Right lung (tissue), 10 donors: Measurements from ENCODE around the gene NAGK. TPM values are rescaled to one million over a fixed set of nuclear protein-coding genes. Genes with fewer than 3 reads are reported as not detected.
"Not testable (repeated sequence)": the region's sequence is repeated elsewhere in the genome, so short reads cannot be mapped to it uniquely, and the experiment has no call there.

Source experiments
- DNase-seq, 2 donors: peaks; one replicate each; pipeline ENCODE4 v3.0.0-alpha.2; 2013
- long read RNA-seq, 8 donors: transcript quantifications; one replicate each; lab custom pipeline, GENCODE V29; 2026
- polyA plus RNA-seq, 5 donors: library from polyadenylated mRNA; unstranded; fragments of 120-200 nt; gene quantifications; one replicate each; pipeline versions ENCODE4 v1.2.1 to v1.2.3, GENCODE V29; 2013; ENCODE audit warnings: inconsistent platforms in 1 of 5, low replicate concordance in 1 of 5; ENCODE audit not compliant: insufficient read length in 5 of 5, insufficient read depth in 1 of 5

The NAGK gene
- 100 to 1,000 TPM in 3 of 5 donors, 10 to 100 TPM in 2; 83.3 to 111 (median 102) TPM for polyA plus RNA-seq
- long read RNA-seq, donor 1, full-length matches to known transcripts: 34 of 34 reads
- long read RNA-seq, donor 1, partial matches to known transcripts: 0 of 34 reads
- long read RNA-seq, donor 1, other reads (novel, unspliced or antisense): 0 of 34 reads
- long read RNA-seq, donor 2, transcript NAGK-219 (3 exons, 2,483 nt): minor isoform, 9 of 62 reads
- long read RNA-seq, donor 2, transcript NAGK-229 (10 exons, 1,801 nt): major isoform, 18 of 62 reads
- long read RNA-seq, donor 2, transcript NAGK-211 (4 exons, 441 nt): minor isoform, 7 of 62 reads
- long read RNA-seq, donor 2, transcript NAGK-222 (2 exons, 424 nt): minor isoform, 13 of 62 reads
- long read RNA-seq, donor 2, partial matches to known transcripts: 11 of 62 reads
- long read RNA-seq, donor 2, other reads (novel, unspliced or antisense): 0 of 62 reads
- long read RNA-seq, donor 3, transcript NAGK-211 (4 exons, 441 nt): minor isoform, 5 of 74 reads
- long read RNA-seq, donor 3, transcript NAGK-229 (10 exons, 1,801 nt): major isoform, 20 of 74 reads
- long read RNA-seq, donor 3, transcript NAGK-219 (3 exons, 2,483 nt): minor isoform, 14 of 74 reads
- long read RNA-seq, donor 3, transcript NAGK-222 (2 exons, 424 nt): minor isoform, 9 of 74 reads
- long read RNA-seq, donor 3, partial matches to known transcripts: 21 of 74 reads
- long read RNA-seq, donor 3, other reads (novel, unspliced or antisense): 0 of 74 reads
- long read RNA-seq, donor 4, transcript NAGK-211 (4 exons, 441 nt): major isoform, 11 of 40 reads
- long read RNA-seq, donor 4, transcript NAGK-229 (10 exons, 1,801 nt): minor isoform, 5 of 40 reads
- long read RNA-seq, donor 4, transcript NAGK-219 (3 exons, 2,483 nt): minor isoform, 5 of 40 reads
- long read RNA-seq, donor 4, partial matches to known transcripts: 11 of 40 reads
- long read RNA-seq, donor 4, other reads (novel, unspliced or antisense): 0 of 40 reads
- long read RNA-seq, donor 5, transcript NAGK-229 (10 exons, 1,801 nt): major isoform, 24 of 97 reads
- long read RNA-seq, donor 5, transcript NAGK-211 (4 exons, 441 nt): minor isoform, 16 of 97 reads
- long read RNA-seq, donor 5, transcript NAGK-222 (2 exons, 424 nt): minor isoform, 7 of 97 reads
- long read RNA-seq, donor 5, transcript NAGK-219 (3 exons, 2,483 nt): minor isoform, 13 of 97 reads
- long read RNA-seq, donor 5, partial matches to known transcripts: 33 of 97 reads
- long read RNA-seq, donor 5, other reads (novel, unspliced or antisense): 0 of 97 reads
- long read RNA-seq, donor 6, full-length matches to known transcripts: 49 of 65 reads
- long read RNA-seq, donor 6, partial matches to known transcripts: 16 of 65 reads
- long read RNA-seq, donor 6, other reads (novel, unspliced or antisense): 0 of 65 reads
- long read RNA-seq, donor 7, transcript NAGK-219 (3 exons, 2,483 nt): minor isoform, 7 of 66 reads
- long read RNA-seq, donor 7, transcript NAGK-211 (4 exons, 441 nt): minor isoform, 7 of 66 reads
- long read RNA-seq, donor 7, transcript NAGK-222 (2 exons, 424 nt): minor isoform, 6 of 66 reads
- long read RNA-seq, donor 7, transcript NAGK-229 (10 exons, 1,801 nt): major isoform, 24 of 66 reads
- long read RNA-seq, donor 7, partial matches to known transcripts: 17 of 66 reads
- long read RNA-seq, donor 7, other reads (novel, unspliced or antisense): 0 of 66 reads
- long read RNA-seq, donor 8, full-length matches to known transcripts: 22 of 22 reads
- long read RNA-seq, donor 8, partial matches to known transcripts: 0 of 22 reads
- long read RNA-seq, donor 8, other reads (novel, unspliced or antisense): 0 of 22 reads

DNA sequence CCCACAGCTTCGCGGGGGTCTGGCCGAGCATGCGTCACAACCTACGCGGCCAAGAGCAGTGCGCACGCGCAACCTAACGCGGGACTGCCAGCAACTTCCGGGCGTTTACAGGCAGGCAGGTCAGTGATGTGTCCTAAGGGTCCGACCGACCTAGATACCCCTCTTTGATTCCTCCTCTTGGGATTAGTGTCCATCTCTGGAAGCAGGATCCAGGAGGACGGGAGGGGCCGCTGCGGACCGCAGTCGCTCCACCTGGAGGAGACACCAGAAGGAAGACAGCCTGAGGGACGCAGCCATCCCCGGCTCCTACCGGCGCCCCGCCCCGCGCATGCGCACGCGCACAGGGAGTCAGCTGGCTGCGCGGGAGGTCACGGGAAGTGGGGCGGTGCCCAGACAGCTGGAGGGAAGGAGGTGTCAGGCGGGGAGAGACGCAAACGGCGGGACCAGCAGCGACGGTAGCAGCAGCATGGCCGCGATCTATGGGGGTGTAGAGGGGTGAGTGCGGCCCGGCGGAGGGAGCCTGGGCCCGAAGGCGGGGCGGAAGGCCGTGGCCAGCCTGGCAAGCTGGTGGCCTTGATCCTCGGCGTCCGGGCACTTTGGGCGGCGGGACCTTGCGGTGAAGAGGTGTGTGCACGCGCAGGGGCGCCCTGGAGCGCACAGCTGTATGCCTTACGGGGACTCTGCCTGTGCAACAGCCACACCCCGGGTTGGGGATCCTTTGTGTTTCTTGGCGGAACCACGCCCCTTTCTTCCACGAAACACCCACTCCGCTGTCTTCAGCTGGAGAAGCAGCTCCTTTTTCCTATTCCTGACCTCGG lies at the start of gene NAGK:
Gene NAGK (plus strand): TSS at position 431 of the 818 bp plus-strand sequence. CDS start 36 bp downstream, at position 467.
- DNase-seq: peak; percentile 98

DNA sequence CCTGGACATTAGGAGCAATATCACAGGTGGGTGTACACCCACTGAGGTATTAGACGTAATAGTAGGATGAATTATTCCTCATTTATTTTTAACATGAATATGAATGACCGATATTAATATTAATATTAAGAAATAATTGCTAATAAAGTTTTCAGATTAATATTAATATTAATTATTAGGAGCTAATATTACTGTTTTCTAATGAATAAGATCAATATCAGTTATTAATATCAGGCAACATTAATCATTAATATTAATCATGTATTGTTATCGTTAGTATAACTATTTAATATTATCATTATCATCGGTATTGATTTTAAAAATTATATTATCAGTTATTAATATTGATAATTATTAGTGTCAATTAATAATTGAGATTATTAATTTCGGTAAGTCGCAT lies 48.5 kb upstream of the NAGK start:
- not testable (repeated sequence) for DNase-seq

DNA sequence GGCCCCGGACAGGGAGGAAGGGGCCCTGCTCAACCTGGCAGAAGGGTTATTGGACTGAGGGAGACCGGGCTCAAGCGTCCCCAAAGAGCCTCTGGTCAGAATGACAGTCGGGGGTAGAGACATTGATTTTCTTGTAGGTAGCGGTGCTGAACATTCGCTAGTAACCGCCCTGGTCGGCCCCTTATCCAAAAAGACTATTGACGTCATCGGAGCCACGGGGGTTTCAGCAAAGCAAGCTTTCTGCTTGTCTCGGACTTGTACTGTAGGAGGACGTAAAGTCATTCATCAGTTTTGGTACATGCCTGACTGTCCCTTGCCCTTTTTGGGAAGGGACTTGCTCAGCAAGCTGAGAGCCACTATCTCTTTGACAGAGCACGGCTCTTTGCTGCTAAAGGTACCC lies 47.1 kb upstream of the NAGK start:
- not testable (repeated sequence) for DNase-seq

DNA sequence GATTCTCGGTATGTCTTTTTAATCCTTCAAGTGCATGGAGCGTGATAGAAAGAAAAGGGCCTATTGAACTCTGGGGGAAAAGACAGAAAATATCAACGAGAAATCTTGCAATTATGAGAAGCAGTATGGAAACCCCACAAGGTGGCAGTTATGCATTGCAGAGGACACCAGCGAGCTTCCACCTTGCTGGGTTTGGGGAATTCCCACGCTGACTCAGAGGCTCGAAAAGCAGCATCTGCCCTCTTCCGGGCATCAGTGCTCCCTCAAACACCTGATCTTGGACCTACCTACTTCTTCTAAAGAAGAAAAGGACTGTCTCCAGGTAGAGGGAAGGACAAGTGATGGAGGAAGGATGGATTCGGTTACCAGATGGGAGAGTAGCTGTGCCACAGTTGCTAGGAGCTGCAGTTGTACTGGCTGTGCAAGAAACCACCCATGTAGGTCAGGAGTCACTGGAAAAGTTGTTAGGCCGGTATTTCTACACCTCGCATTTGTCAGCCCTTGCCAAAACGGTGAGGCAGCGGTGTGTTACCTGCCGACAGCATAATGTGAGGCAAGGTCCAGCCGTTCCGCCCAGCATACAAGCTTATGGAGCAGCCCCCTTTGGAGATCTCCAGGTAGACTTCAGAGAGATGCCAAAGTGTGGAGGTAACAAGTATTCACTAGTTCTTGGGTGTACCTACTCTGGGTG lies 44.8 kb upstream of the NAGK start:
- peak; percentile 31 to 36 for DNase-seq

DNA sequence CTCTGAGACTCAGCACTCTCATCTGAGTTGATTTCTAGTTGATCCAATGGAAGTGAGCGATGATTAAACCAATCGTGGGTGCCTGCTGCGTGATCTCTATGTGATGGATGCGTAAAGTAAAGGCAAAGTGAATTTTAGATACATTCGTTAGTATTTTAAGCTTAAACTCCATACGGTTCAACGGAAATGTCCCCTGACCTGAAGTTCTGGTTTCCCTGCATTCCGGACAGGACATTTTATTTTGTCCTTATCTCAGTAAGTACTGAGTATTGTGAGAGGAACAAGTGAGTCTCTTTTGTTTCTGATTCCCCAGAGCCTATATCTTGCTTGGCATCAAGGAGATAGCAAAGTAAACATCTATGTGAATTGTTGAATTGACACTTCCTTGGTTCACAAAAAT lies 32.2 kb upstream of the NAGK start:
- DNase-seq: not testable (repeated sequence)

DNA sequence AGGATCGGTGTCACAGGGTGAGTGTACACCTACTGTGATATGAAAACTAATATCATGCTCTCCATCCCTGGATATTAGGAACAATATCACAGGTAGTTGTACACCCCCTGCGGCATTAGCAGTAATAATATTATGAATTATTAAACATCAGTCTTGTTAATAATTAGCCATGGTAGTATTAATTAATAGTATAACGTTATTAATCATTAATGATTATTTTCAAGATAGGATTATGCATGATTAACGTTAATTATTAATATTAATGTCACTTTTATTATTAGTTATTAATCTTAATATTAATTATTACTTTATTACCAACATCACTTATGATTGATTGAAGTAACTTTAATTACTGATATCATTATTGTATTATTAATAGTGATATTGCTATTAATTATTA lies 26.2 kb upstream of the NAGK start:
- DNase-seq: no peak

DNA sequence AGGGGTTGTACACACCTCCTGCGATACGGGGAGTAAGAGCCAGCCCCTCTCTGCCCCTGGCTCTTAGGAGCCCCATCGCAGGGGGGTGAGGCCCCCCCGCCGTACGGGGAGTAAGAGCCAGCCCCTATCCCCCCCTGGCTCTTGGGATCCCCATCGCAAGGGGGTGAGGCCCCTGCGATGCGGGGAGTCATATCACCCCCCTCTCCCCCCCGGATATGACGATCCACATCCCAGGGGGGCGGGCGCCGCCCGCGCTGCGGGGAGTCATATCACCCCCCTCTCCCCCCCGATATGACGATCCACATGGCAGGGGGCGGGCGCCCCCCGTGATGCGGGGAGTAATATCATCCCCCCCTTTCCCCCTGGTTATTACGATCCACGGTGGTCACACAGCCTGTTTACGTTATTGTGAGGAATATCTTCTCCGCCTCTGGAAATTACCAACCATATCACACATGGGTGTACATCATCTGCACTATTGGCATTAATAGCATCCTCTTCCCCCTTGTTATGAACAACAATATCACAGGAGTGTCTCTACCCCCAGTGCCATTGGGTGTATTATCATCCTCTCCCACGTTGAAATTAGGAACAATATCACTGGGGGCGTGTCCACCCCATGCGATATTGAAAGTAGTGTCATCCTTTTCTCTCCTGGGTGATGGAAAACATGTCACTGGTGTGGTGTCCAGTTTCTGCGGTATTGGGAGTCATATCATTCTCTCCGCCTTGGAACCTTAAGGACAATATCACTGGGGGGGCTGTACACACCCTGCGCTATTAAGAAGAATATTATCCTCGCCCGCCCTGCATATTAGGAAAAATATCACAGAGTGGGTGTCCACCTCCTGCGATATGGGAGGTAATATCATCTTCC lies 24.7 kb upstream of the NAGK start:
- no peak for DNase-seq

DNA sequence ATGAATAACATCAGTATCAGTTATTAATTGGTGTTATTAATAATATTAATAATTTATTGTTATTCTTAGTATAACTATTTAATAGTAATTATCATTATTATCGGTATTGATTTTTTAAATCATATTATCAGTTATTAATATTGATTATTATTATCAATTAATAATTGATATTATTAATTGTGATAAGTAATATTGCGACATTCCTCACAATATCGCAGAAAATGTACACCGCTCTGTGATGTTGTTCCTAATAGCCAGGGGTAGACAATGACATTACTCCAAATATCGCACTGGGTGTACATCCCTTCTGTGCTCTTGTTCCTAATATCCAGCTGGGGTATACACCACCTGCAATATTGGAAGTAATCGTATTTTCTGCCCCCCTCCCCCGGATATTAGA lies 23.3 kb upstream of the NAGK start:
- no peak for DNase-seq

DNA sequence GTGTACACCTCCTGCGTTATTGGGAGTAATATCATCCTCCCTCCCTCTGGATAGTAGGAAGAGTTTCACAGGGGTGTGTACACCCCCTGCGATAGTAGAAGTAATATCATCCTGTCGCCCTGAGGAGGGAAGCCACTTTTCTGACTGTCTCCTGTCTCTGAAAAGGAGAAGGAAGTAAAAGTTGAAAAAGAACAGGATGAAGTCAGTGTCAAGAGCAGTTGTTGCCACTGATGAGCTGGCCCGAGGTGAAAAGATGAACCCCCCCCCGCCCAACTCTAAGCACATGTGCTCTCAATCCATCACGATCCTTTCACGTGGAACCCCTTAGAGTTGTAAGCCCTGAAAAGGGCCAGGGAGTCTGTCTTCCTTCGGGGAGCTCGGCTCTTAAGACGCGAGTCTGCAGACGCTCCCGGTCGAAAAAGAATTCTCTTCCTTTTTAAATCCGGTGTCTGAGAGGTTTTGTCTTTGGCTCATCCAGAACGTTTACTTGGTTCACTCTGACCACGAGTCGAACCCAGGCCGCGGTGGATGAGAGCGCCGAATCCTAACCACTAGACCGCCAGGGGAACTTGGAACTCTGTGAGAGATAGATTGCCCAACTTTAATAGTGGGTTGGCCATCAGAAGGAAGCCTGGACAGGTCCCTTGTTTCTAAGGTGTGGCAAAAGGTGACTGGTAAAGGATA lies 22.4 kb upstream of the NAGK start:
- DNase-seq: no peak

DNA sequence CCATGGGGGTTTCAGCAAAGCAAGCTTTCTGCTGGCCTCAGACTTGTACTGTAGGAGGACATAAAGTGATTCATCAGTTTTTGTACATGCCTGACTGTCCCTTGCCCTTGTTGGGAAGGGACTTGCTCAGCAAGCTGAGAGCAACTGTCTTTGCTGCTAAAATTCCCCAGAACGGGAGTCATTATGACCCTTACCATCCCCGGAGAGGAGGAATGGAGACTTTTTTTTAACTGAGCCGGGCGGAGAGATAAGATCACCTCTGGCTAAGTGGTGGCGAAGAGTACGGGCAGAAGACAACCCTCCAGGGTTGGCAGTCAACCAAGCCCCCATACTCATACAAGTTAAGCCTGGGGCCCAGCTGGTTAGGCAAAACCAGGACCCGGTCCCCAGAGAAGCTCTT lies 20.4 kb upstream of the NAGK start:
- no peak for DNase-seq

DNA sequence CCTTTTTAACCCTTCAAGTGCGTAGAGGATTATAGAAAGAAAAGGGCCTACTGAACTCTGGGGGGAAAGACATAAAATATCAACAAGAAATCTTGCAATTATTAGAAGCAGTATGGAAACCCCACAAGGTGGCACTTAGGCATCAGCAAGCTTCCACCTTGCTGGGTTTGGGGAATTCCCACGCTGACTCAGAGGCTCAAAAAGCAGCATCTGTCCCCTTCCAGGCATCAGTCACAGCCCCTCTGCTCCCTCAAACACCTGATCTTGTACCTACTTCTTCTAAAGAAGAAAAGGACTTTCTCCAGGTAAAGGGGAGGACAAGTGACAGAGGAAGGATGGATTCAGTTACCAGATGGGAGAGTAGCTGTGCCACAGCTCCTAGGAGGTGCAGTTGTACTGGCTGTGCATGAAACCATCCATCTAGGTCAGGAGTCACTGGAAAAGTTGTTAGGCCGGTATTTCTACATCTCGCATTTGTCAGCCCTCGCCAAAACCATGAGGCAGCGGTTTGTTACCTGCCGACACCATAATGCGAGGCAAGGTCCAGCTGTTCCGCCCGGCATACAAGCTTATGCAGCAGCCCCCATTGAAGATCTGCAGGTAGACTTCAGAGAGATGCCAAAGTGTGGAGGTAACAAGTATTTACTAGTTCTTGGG lies 18.6 kb upstream of the NAGK start:
- not testable (repeated sequence) for DNase-seq

DNA sequence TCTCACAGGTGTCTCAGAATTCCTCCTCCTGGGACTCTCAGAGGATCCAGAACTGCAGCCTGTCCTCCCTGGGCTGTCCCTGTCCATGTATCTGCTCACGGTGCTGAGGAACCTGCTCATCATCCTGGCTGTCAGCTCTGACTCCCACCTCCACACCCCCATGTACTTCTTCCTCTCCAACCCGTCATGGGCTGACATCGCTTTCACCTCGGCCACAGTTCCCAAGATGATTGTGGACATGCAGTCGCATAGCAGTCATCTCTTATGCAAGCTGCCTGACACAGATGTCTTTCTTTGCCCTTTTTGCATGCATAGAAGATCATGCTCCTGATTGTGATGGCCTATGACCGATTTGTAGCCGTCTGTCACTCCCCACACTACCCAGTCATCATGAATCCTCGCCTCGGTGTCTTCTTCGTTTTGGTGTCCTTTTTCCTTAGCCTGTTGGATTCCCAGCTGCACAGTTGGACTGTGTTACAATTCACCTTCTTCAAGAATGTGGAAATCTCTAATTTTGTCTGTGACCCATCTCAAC lies 13.2 kb upstream of the NAGK start:
- not testable (repeated sequence) for DNase-seq

DNA sequence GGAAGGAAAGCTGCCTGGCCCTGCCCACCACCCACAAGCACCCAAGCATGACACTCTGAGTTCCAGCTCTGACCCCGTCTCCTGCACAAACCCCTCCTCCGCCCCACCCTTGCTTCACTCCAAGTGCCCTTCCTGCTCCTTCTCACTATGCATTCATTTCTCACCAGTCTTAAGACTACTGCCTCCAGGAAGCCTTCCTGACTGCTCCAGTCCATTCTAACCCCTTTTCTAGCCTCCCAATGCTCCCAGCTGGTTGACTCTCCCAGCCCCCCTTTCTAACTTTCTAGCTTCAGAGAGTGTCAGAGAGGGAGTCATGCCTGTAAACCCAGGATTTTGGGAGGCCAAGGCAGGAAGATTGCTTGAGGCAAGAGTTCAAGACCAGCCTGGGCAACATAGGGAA lies 8.2 kb upstream of the NAGK start:
- DNase-seq: no peak

DNA sequence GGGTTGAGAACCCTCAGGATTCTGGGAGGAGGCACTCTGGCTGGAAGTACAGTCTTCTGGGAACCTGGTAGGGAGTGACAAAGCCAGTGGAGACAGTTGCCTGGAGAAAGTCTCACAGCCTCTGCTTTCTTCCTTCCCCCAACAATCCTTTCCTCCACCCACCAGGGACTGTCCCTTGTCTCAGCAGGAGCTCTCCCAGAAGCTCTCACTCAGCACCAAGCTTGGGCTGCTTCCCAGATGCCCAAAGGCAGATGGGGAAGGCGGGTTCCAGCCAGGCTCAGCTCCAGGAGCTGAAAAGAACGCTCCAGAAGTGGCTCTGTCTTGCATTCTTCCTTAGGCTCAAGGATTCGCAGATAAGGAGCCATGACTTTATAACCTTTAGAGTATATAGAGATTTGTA lies 7.6 kb upstream of the NAGK start:
- no peak for DNase-seq

DNA sequence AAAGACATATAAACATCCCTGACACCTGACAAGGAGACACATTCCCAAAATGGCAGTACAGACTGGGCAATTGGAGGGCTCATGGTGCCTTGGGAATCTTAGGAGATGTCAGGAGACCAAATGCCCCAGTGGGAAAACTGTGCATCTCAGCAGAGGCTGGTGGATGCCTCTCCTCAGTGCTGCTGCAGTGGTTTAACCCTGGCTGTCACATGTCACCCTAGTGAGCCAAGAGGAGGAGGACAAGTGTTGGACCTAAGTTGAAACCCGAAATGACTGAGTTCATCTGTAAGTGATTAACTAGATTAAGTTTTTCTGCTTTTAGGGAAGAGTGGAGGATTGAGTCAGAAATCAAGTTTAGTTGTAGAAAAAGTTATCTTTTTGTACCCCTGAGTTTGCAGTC lies 5.2 kb upstream of the NAGK start:
- no peak for DNase-seq

DNA sequence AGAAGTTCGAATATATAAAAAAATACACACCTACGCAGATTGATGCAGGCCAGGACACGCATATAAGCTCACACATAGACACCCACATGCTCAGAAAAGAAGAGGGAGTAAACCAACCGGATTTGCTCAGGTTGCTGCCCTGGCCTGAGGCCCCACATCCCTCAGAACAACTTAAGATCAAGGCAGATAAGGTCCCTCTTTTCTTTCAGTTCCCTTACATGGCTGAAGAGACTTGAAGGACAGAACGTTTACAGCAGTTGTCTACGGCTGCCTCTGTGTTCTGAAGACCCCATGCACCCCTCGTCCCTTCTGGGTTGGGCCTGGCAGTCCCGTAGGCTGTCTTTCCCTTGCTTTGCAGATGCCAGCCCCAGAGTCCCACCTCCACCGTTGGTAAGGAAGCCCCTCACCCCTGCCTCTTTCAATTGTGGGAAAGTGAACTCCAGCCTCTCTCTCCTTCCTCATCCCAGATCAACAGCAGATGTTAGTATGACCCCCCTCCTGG lies 4.3 kb upstream of the NAGK start:
- no peak for DNase-seq
